K562 (cell line): ENCODE data around the gene INSR. TPM values are rescaled to one million over a fixed set of nuclear protein-coding genes. Genes with fewer than 3 reads are reported as not detected.

Experiments used
- ATAC-seq: fragments of 200-7000 bp; cut with Tn5 transposase; 3 replicates; pipeline ENCODE4 v1.9.1; 2020; ENCODE audit warnings: moderate library complexity
- BruUV-seq: library from RNA; stranded (reverse); fragments of 400-500 nt; replicated peaks from 2 replicates; lab custom pipeline; 2021; lab: Mats Ljungman, UMichigan
- CTCF ChIA-PET: fragments of 300-600 bp; formaldehyde crosslinking; extraction: SDS; loops from one replicate; lab custom pipeline; 2021; ENCODE audit warnings: low intra/inter-chr PET ratio; lab: Yijun Ruan, JAX
- POLR2A ChIA-PET: fragments of 300-600, 350-650 bp; sonication (Branson Sonifier 250); formaldehyde crosslinking; extraction: SDS; loops from one replicate; lab custom pipeline; 2021; ENCODE audit warnings: antibody characterized with exemption, inconsistent platforms; lab: Yijun Ruan, JAX
- DNase-seq, 4 experiments: peaks; one replicate each; pipeline versions ENCODE4 v3.0.0 to v3.0.0-alpha.2; 2011 to 2018; ENCODE audit warnings: low spot score in 3 of 4, mixed read lengths in 3 of 4; ENCODE audit errors: extremely low read depth in 1 of 4
- FAIRE-seq: peaks from 2 replicates; lab custom pipeline; 2011; peaks lifted over from hg19 to GRCh38; lab: Jason Lieb, UNC
- H2AFZ ChIP-seq: 2 replicates; pipeline ENCODE4 v1.6.0; 2011; ENCODE audit warnings: low read depth, low read length, control low read depth, inconsistent platforms
- H3K27ac ChIP-seq: fragments of 200-600 bp; 3 replicates; pipeline ENCODE4 v1.8.0; 2011; ENCODE audit warnings: low read depth, mild to moderate bottlenecking, control low read depth, inconsistent platforms, low read length, moderate library complexity, mixed read lengths; ENCODE audit errors: extremely low read depth
- H3K27me3 ChIP-seq, 2 experiments: fragments of 300-600 bp in 1 of 2; 2 replicates in 1 of 2; 3 replicates in 1 of 2; pipeline versions ENCODE4 v1.6.0 to v1.8.0; 2011; ENCODE audit warnings: inconsistent platforms in 2 of 2, low read length in 2 of 2, mild to moderate bottlenecking in 1 of 2, mixed read lengths in 1 of 2, moderate library complexity in 1 of 2; ENCODE audit not compliant: control insufficient read depth in 2 of 2, insufficient read depth in 2 of 2
- H3K36me3 ChIP-seq: fragments of 300-600 bp; 3 replicates; pipeline ENCODE4 v1.8.0; 2011; ENCODE audit warnings: mild to moderate bottlenecking, low read length, inconsistent platforms; ENCODE audit not compliant: control insufficient read depth, insufficient read depth
- H3K4me1 ChIP-seq, 2 experiments: fragments of 200-600 bp in 1 of 2; replicated peaks in 1 of 2; 2 replicates in 1 of 2; 3 replicates in 1 of 2; pipeline versions ENCODE4 v1.5.1 to v1.8.0; 2011; ENCODE audit warnings: inconsistent platforms in 2 of 2, low read length in 2 of 2, mild to moderate bottlenecking in 1 of 2, mixed read lengths in 1 of 2, moderate library complexity in 1 of 2; ENCODE audit not compliant: control insufficient read depth in 2 of 2, insufficient read depth in 2 of 2
- H3K4me2 ChIP-seq: 2 replicates; pipeline ENCODE4 v1.6.1; 2011; ENCODE audit warnings: low read length, control low read depth, inconsistent platforms, mixed read lengths; ENCODE audit not compliant: insufficient read depth
- H3K4me3 ChIP-seq: fragments of 200-600 bp; sonication (generic), shearing (Covaris generic); 2 replicates; pipeline ENCODE4 v1.5.1; 2016; ENCODE audit warnings: control low read depth, inconsistent platforms
- H3K79me2 ChIP-seq: fragments of 200-600 bp; 3 replicates; pipeline ENCODE4 v1.8.0; 2011; ENCODE audit warnings: low read length, inconsistent platforms; ENCODE audit not compliant: control insufficient read depth, insufficient read depth
- H3K9ac ChIP-seq, 2 experiments: 2 replicates each; pipeline versions ENCODE4 v1.6.0 to v1.6.1; 2011; ENCODE audit warnings: low read depth in 2 of 2, low read length in 2 of 2, control low read depth in 1 of 2, inconsistent platforms in 1 of 2, mild to moderate bottlenecking in 1 of 2, mixed read lengths in 1 of 2; ENCODE audit not compliant: insufficient read depth in 1 of 2
- H3K9me1 ChIP-seq: one replicate; pipeline ENCODE4 v1.6.0; 2011; ENCODE audit warnings: inconsistent platforms, mild to moderate bottlenecking, low read length, moderate library complexity; ENCODE audit not compliant: control insufficient read depth, insufficient read depth
- H3K9me3 ChIP-seq: replicated peaks from 2 replicates; pipeline ENCODE4 v1.5.1; 2011; ENCODE audit warnings: low read depth, low read length, inconsistent platforms; ENCODE audit not compliant: control insufficient read depth, insufficient read depth
- H4K20me1 ChIP-seq: replicated peaks from 2 replicates; pipeline ENCODE4 v1.6.1; 2011; ENCODE audit warnings: low read length, inconsistent platforms, mixed read lengths; ENCODE audit not compliant: control insufficient read depth, insufficient read depth
- BRCA1 ChIP-seq, 2 experiments: fragments of 450-650 bp in 1 of 2; sonication (generic) in 1 of 2; formaldehyde crosslinking in 1 of 2; IDR thresholded peaks; 2 replicates each; pipeline versions ENCODE4 v1.5.0 to v1.6.1; 2017 to 2020; ENCODE audit warnings: mild to moderate bottlenecking in 1 of 2, missing genetic modification reagents in 1 of 2
- GTF2A2 ChIP-seq: IDR thresholded peaks from 2 replicates; pipeline ENCODE4 v1.6.1; 2016; ENCODE audit warnings: mild to moderate bottlenecking, missing genetic modification characterization, missing compliant biosample characterization
- HIVEP1 ChIP-seq: fragments of 250-450 bp; sonication (Bioruptor Pico); IDR thresholded peaks from 2 replicates; pipeline ENCODE4 v1.4.0; 2020; ENCODE audit warnings: mild to moderate bottlenecking
- JUN ChIP-seq, 2 experiments: sonication (generic) in 1 of 2; formaldehyde crosslinking in 1 of 2; IDR thresholded peaks; 2 replicates each; pipeline versions ENCODE4 v1.6.1 to v1.8.0; 2012 to 2022; ENCODE audit warnings: borderline replicate concordance in 2 of 2, mild to moderate bottlenecking in 2 of 2, improper control_type of control experiment in 1 of 2, low read depth in 1 of 2, low read length in 1 of 2, missing genetic modification reagents in 1 of 2
- KHSRP ChIP-seq: fragments of 450-650 bp; IDR thresholded peaks from 2 replicates; pipeline ENCODE4 v1.6.1; 2017
- NFIX ChIP-seq: fragments of 250-450 bp; sonication (Bioruptor Pico); IDR thresholded peaks from 2 replicates; pipeline ENCODE4 v1.4.0; 2020; ENCODE audit warnings: low read depth, mild to moderate bottlenecking, moderate library complexity
- ZNF212 ChIP-seq: fragments of 450-650 bp; formaldehyde crosslinking; IDR thresholded peaks from 2 replicates; pipeline ENCODE4 v1.4.0; 2020; ENCODE audit warnings: mild to moderate bottlenecking
- ZNF639 ChIP-seq, 2 experiments: fragments of 200-800 bp in 1 of 2; sonication (Bioruptor generic) in 1 of 2; sonication (generic) in 1 of 2; formaldehyde crosslinking in 1 of 2; IDR thresholded peaks in 1 of 2; conservative IDR thresholded peaks in 1 of 2; 2 replicates each; pipeline versions ENCODE4 v1.5.0 to v1.6.1; 2016 to 2020; ENCODE audit warnings: missing compliant biosample characterization in 1 of 2, missing genetic modification characterization in 1 of 2, missing genetic modification reagents in 1 of 2
- WGBS: fragments of 100-300 bp; shearing (Covaris generic); methylation state at CpG from one replicate; pipeline ENCODE4 v1.1.6; 2016; ENCODE audit warnings: low coverage, mixed read lengths; ENCODE audit not compliant: insufficient coverage; ENCODE audit errors: missing lambda C conversion rate; 5-methylcytosine and 5-hydroxymethylcytosine counted together
- in situ Hi-C: fragments of 300-500 bp; cut with MboI; formaldehyde crosslinking; loops from 4 replicates; pipeline ENCODE4 v1.15.0; 2018; ENCODE audit warnings: inconsistent platforms, mixed read lengths
- intact Hi-C: fragments of 100-400 bp; cut with micrococcal nuclease; formaldehyde crosslinking; loops from 2 replicates; pipeline ENCODE4 v1.14.2; 2022
- polyA plus RNA-seq, 8 experiments: library from polyadenylated mRNA; depleted of rRNA in 4 of 8; stranded (reverse) in 5 of 8; unstranded in 3 of 8; fragments of >200 nt; fragmentation: Nextera tagmentation in 2 of 8; fragmentation: Illumina TruSeq in 1 of 8; extraction: Ambion mirVana in 2 of 8; extraction: Trizol in 1 of 8; gene quantifications; 2 replicates each; pipeline versions ENCODE4 v1.2.1 to v1.2.3, GENCODE V29; 2011 to 2014; ENCODE audit warnings: inconsistent platforms in 1 of 8, missing spikeins in 1 of 8
- total RNA-seq, 7 experiments: library from RNA; depleted of rRNA in 6 of 7; stranded (reverse); fragments of >200 nt in 6 of 7; fragmentation: Illumina TruSeq in 2 of 7; extraction: Trizol in 2 of 7; gene quantifications; 2 replicates each; pipeline versions ENCODE4 v1.2.1 to v1.2.3, GENCODE V29; 2011 to 2021; ENCODE audit warnings: low replicate concordance in 1 of 7

The INSR gene
- total and polyA plus RNA-seq, 9 of the 15 experiments (the other 6 are each of a cell fraction or from before 2014, with no cell fraction given), result 0.04 to 0.88 (median 0.41) TPM

GRCh38 chr19:7202888-7203287 lies 91.3 kb downstream of the INSR start:
- H3K79me2 ChIP-seq, result no peaks in the 10 kb centered on the region
- in situ Hi-C loops, result no loop called here
- WGBS, result 0% methylated on average over 2 of the region's 2 CpGs
- no peak overlapping the region for H3K9ac ChIP-seq
- no peaks in the 10 kb centered on the region for H3K9me3 ChIP-seq
- no peak overlapping the region for H3K4me3 ChIP-seq
- intact Hi-C loops, result no loop called here
- TF ChIP-seq ZNF212 (no peak), NFIX (no peak), HIVEP1 (no peak), ZNF639 (CRISPR knock-in tag; conservative IDR thresholded peaks at IDR 0.05 in 1 of 2, IDR thresholded peaks at IDR 0.05 in 1 of 2) (no peak), GTF2A2 (tag) (no peak), BRCA1 (IDR thresholded peaks at IDR 0.05) (no peak), BRCA1 (CRISPR knock-in tag; IDR thresholded peaks at IDR 0.05) (no peak), JUN (IDR thresholded peaks at IDR 0.05; ENCODE audit: borderline replicate concordance, low read depth, low read length) (no peak), JUN (CRISPR knock-in tag; IDR thresholded peaks at IDR 0.05; ENCODE audit: borderline replicate concordance) (no peak), KHSRP (no peak)
- no peak for ATAC-seq
- no peak for FAIRE-seq
- POLR2A ChIA-PET, result no interaction called here
- BruUV-seq, result no TSS peak
- H3K36me3 ChIP-seq, result no peaks in the 10 kb centered on the region
- DNase-seq, result no peak
- H3K27me3 ChIP-seq, result peaks cover 9 to 33% of the 10 kb centered on the region in 2 experiments; a peak in 4 of 5 replicates
- H3K4me2 ChIP-seq, result no peak overlapping the region
- no peak overlapping the region for H3K27ac ChIP-seq
- CTCF ChIA-PET, result no interaction called here
- H2AFZ ChIP-seq, result no peak overlapping the region
- 0 out of 2 replicates have a peak, but pooled peaks cover 4% of the 10 kb centered on the region for H4K20me1 ChIP-seq
- peaks cover 2 to 8% of the 10 kb centered on the region in 2 experiments; a peak in 3 of 5 replicates for H3K4me1 ChIP-seq
- peaks cover under 1% of the 10 kb centered on the region for H3K9me1 ChIP-seq
